Measurements from ENCODE around the gene MRPL43.

Gene MRPL43

DNA sequence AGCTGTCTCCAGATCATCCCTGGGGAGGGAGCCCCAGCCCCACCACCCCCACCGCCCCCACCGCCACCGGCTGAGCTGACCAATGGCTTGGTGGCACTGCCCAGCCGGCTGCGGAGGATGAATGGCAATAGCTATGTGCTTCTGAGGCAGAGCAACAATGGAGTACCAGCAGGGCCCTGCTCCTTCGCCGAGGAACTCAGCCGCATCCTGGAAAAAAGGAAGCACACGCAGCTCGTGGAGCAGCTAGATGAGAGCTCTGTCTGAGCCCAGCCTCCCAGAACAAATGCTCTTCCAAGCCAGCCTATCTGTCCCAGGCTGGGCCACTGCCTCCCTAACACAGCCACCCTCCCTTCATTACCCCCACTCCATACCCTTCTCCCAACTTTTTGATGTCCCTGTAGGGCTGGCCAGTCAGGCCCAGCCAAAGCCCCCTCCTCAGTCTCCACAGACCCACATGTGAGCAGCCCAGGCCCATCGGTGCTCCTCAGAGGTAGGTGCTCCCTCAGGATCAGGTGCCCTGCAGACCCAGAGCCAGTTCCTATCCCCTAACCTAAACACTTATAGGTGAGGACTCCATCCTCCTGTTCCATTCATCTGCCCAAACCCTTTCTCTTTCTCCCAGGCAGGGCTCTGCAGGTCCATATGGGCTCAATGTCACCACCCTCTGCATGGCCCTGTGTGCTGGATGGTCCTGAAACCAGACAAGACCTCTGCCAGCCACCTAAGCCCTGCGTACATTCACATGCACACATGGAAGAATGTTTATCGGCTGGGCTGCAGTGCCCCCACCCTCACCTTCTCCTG lies 3.2 kb downstream of the MRPL43 start:
- no peak for DNase-seq (ENCODE audit: low read depth in 1 of 2, low spot score in 1 of 2)
- Histone ChIP-seq H3K27me3 (ENCODE audit: insufficient read depth, poor library complexity, severe bottlenecking) (no peaks in the 10 kb centered on the region), H3K27ac (replicated peaks) (no peak overlapping the region), H3K4me3 (replicated peaks; ENCODE audit: insufficient read depth, low read length) (no peak overlapping the region)
- no peak for TF ChIP-seq SPI1 (IDR thresholded peaks at IDR 0.05; ENCODE audit: borderline replicate concordance, low read depth)
- TF ChIP-seq, protein P1, sequence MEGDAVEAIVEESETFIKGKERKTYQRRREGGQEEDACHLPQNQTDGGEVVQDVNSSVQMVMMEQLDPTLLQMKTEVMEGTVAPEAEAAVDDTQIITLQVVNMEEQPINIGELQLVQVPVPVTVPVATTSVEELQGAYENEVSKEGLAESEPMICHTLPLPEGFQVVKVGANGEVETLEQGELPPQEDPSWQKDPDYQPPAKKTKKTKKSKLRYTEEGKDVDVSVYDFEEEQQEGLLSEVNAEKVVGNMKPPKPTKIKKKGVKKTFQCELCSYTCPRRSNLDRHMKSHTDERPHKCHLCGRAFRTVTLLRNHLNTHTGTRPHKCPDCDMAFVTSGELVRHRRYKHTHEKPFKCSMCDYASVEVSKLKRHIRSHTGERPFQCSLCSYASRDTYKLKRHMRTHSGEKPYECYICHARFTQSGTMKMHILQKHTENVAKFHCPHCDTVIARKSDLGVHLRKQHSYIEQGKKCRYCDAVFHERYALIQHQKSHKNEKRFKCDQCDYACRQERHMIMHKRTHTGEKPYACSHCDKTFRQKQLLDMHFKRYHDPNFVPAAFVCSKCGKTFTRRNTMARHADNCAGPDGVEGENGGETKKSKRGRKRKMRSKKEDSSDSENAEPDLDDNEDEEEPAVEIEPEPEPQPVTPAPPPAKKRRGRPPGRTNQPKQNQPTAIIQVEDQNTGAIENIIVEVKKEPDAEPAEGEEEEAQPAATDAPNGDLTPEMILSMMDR (IDR thresholded peaks at IDR 0.05; ENCODE audit: insufficient read depth, low read length), result no peak
- no peak for TF ChIP-seq GABPA (IDR thresholded peaks at IDR 0.05; ENCODE audit: low read depth)
- no peak for TF ChIP-seq POLR2AphosphoS5 (IDR thresholded peaks at IDR 0.05; ENCODE audit: low read depth)
- TF ChIP-seq, protein P2, sequence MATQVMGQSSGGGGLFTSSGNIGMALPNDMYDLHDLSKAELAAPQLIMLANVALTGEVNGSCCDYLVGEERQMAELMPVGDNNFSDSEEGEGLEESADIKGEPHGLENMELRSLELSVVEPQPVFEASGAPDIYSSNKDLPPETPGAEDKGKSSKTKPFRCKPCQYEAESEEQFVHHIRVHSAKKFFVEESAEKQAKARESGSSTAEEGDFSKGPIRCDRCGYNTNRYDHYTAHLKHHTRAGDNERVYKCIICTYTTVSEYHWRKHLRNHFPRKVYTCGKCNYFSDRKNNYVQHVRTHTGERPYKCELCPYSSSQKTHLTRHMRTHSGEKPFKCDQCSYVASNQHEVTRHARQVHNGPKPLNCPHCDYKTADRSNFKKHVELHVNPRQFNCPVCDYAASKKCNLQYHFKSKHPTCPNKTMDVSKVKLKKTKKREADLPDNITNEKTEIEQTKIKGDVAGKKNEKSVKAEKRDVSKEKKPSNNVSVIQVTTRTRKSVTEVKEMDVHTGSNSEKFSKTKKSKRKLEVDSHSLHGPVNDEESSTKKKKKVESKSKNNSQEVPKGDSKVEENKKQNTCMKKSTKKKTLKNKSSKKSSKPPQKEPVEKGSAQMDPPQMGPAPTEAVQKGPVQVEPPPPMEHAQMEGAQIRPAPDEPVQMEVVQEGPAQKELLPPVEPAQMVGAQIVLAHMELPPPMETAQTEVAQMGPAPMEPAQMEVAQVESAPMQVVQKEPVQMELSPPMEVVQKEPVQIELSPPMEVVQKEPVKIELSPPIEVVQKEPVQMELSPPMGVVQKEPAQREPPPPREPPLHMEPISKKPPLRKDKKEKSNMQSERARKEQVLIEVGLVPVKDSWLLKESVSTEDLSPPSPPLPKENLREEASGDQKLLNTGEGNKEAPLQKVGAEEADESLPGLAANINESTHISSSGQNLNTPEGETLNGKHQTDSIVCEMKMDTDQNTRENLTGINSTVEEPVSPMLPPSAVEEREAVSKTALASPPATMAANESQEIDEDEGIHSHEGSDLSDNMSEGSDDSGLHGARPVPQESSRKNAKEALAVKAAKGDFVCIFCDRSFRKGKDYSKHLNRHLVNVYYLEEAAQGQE (IDR thresholded peaks at IDR 0.05; ENCODE audit: insufficient replicate concordance, low read depth), result no peak

DNA sequence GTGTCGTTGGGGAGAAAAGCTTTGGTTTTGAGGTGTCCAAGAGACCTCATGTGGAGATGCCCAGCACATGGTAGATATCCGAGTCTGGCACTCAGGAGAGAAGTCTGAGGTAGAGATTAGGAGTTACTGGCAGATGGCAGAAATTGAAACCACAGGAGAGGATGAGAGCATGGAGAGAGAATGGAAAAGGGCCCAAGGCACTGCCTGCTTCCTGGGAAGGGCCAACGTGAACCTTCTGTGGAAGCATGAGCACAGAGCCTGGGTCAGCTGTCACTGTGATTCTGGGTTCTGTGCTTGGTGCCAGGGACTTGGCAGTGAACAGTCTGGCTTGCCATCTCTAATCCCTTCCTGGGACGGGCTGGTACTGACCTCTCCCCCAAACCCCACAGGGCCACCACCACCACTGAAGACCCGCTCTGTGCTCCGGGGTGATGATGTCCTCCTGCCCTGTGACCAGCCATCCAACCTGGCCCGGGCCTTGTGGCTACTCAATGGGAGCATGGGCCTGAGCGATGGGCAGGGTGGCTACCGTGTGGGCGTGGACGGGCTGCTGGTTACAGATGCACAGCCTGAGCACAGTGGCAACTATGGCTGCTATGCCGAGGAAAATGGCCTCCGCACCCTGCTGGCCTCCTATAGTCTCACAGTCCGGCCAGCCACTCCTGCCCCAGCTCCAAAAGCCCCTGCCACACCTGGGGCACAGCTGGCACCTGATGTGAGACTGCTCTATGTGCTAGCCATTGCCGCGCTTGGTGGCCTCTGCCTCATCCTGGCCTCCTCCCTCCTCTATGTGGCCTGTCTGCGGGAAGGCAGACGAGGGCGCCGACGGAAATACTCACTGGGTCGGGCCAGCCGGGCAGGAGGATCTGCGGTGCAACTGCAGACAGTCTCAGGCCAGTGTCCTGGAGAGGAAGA lies 4.1 kb downstream of the MRPL43 start:
- no peak overlapping the region for H3K27ac ChIP-seq (replicated peaks)
- no peak for DNase-seq (ENCODE audit: low read depth in 1 of 2, low spot score in 1 of 2)
- TF ChIP-seq GABPA (IDR thresholded peaks at IDR 0.05; ENCODE audit: low read depth), result no peak
- TF ChIP-seq, protein P2 (IDR thresholded peaks at IDR 0.05; ENCODE audit: insufficient replicate concordance, low read depth), result no peak
- TF ChIP-seq, protein P1 (IDR thresholded peaks at IDR 0.05; ENCODE audit: insufficient read depth, low read length), result no peak
- TF ChIP-seq POLR2AphosphoS5 (IDR thresholded peaks at IDR 0.05; ENCODE audit: low read depth), result no peak
- no peak for TF ChIP-seq SPI1 (IDR thresholded peaks at IDR 0.05; ENCODE audit: borderline replicate concordance, low read depth)

DNA sequence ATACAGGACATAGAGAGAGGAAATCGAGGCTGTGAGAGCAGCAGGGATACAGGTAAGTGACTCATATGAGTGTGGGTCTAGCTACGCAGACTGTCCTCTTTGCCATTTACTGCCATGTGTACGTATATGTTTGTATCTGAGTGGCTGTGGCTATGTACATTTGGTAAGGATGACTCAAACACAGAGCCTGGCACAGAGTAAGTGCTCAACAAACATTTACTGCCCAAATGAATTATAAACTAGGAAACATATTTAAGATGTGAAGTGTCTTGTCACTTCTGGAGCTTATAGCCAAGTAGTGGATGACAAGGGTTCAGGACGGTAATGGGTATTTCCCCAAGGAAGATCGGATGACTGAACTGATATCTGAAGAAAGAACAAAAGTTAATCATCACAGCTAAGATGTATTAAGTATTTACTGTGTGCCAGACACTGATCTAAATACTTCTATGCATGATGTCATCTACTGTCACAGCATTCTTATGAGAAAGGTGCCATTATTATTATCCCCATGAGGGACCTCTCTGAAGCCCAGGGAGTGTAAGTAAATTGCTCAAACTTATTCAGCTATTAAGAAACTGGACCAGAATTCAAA lies 6.0 kb downstream of the MRPL43 start:
- TF ChIP-seq, protein P2 (IDR thresholded peaks at IDR 0.05; ENCODE audit: insufficient replicate concordance, low read depth), result no peak
- TF ChIP-seq, protein P1 (IDR thresholded peaks at IDR 0.05; ENCODE audit: insufficient read depth, low read length), result no peak
- TF ChIP-seq SPI1 (IDR thresholded peaks at IDR 0.05; ENCODE audit: borderline replicate concordance, low read depth), result no peak
- TF ChIP-seq GABPA (IDR thresholded peaks at IDR 0.05; ENCODE audit: low read depth), result no peak
- no peak for TF ChIP-seq POLR2AphosphoS5 (IDR thresholded peaks at IDR 0.05; ENCODE audit: low read depth)
- DNase-seq (ENCODE audit: low read depth in 1 of 2, low spot score in 1 of 2), result no peak
- no peaks in the 10 kb centered on the region for H3K27me3 ChIP-seq (ENCODE audit: insufficient read depth, poor library complexity, severe bottlenecking)
- no peak overlapping the region for H3K4me3 ChIP-seq (replicated peaks; ENCODE audit: insufficient read depth, low read length)
- no peak overlapping the region for H3K27ac ChIP-seq (replicated peaks)

More for the DNA sequence above, 4.1 kb downstream of the MRPL43 start:
- no peaks in the 10 kb centered on the region for H3K27me3 ChIP-seq (ENCODE audit: insufficient read depth, poor library complexity, severe bottlenecking)
- H3K4me3 ChIP-seq (replicated peaks; ENCODE audit: insufficient read depth, low read length), result no peak overlapping the region

All from HL-60 (cell line).